Tibial nerve (tissue), 3 donors: ENCODE results near the gene ZNF653.

Source experiments
- POLR2A ChIP-seq, 2 donors: fragments of 450-650 bp; IDR thresholded peaks; one replicate each; pipeline ENCODE4 v1.6.1; 2017; ENCODE audit warnings: antibody characterized with exemption in 2 of 2, mild to moderate bottlenecking in 2 of 2, moderate library complexity in 2 of 2
- TF ChIP-seq, protein P1 (sequence below), 5 experiments: fragments of 200-600 bp in 3 of 5; fragments of 450-650 bp in 2 of 5; sonication (generic) in 3 of 5; IDR thresholded peaks; one replicate each; pipeline ENCODE4 v1.5.1; 2016 to 2019; ENCODE audit warnings: antibody characterized with exemption in 5 of 5, mild to moderate bottlenecking in 3 of 5, moderate library complexity in 2 of 5

GRCh38 chr19:11435833-11436313, 69.8 kb downstream of the ZNF653 start:
- TF ChIP-seq, protein P1, sequence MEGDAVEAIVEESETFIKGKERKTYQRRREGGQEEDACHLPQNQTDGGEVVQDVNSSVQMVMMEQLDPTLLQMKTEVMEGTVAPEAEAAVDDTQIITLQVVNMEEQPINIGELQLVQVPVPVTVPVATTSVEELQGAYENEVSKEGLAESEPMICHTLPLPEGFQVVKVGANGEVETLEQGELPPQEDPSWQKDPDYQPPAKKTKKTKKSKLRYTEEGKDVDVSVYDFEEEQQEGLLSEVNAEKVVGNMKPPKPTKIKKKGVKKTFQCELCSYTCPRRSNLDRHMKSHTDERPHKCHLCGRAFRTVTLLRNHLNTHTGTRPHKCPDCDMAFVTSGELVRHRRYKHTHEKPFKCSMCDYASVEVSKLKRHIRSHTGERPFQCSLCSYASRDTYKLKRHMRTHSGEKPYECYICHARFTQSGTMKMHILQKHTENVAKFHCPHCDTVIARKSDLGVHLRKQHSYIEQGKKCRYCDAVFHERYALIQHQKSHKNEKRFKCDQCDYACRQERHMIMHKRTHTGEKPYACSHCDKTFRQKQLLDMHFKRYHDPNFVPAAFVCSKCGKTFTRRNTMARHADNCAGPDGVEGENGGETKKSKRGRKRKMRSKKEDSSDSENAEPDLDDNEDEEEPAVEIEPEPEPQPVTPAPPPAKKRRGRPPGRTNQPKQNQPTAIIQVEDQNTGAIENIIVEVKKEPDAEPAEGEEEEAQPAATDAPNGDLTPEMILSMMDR (IDR thresholded peaks at IDR 0.05) = no peak
- TF ChIP-seq POLR2A (IDR thresholded peaks at IDR 0.05) = no peak
